DND-41 (cell line): ENCODE data around the gene ADCY10.

Experiments used
- CTCF ChIP-seq: IDR thresholded peaks from 2 replicates; pipeline ENCODE4 v1.5.1; 2012; ENCODE audit warnings: borderline replicate concordance, low read length, moderate library complexity, mild to moderate bottlenecking; ENCODE audit not compliant: poor library complexity, severe bottlenecking; ENCODE audit errors: extremely low read depth
- EZH2 ChIP-seq: IDR thresholded peaks from 3 replicates; pipeline ENCODE4 v1.6.1; 2012; ENCODE audit warnings: borderline replicate concordance, low read depth, mild to moderate bottlenecking, moderate library complexity, low read length, inconsistent platforms; ENCODE audit not compliant: severe bottlenecking

- TF ChIP-seq EZH2 (no peak), CTCF (peak; percentile 9)
Measured at GRCh38 chr1:167762061-167762746, 151.7 kb downstream of the ADCY10 start.
